CD4-positive, alpha-beta T cell treated with Interferon alpha-2 for 1 hour (primary cell): Measurements from ENCODE around the gene BABAM2.

Experiments
- DNase-seq, 2 donors: peaks; one replicate each; pipeline ENCODE4 v3.0.0-alpha.2; 2020 to 2022

The BABAM2 gene

DNA sequence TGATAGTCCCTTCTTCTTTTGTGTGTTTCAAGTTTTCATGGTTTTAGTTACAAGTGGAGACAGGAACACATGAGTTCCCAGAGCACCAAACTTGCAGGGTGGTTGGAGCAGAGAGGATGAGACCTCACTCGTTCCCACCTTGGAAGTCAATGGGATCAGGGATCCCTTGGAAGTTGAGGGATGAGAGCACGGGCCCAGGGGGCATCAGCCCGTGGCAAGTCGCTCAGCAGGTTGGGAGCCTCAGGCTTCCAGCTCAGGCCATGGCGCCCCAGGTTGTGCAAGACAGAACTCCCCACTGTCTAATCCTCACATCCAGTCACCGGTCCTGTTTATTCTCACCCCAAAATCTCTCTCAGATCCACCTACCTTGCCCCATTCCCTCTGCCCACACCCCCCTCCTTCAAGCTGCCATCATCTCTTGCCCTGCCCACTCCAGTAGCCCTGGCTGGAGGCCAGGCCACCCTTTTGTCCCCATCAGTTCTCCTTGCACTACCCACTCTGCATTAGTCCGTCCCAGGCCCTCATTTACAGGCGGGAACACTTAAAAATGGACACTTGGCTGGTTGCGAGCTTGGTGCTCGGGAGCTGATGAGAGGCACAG, 464.5 kb downstream of the BABAM2 start:
- DNase-seq = no peak

DNA sequence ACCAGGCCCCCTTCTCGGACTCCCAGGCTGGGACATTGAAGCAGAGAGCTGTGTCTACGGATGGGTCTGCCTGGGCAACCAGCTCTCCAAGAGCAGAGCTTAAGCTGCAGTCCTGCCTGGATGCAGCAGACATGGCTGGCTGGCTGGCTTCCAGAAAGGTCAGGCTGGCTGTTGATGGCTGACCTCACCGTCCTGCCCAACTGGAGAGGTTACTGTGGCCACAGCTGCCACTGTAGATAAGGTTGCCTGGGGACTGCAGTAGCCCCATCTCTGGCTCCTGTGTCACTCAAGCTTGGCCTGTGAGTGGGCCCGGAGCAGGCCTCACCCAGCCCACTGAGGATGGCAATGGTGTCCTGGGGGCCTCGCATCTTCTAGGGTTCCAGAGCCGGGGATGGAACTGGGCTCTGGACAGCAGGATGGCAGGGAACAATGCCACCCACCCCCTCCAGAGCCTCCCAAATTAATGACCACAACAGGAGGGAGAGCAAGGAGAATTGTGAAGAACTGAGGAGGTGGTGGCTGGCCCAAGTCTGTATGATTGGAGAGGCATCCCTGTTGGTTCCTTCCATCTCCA, 465.1 kb downstream of the BABAM2 start:
- no peak for DNase-seq

DNA sequence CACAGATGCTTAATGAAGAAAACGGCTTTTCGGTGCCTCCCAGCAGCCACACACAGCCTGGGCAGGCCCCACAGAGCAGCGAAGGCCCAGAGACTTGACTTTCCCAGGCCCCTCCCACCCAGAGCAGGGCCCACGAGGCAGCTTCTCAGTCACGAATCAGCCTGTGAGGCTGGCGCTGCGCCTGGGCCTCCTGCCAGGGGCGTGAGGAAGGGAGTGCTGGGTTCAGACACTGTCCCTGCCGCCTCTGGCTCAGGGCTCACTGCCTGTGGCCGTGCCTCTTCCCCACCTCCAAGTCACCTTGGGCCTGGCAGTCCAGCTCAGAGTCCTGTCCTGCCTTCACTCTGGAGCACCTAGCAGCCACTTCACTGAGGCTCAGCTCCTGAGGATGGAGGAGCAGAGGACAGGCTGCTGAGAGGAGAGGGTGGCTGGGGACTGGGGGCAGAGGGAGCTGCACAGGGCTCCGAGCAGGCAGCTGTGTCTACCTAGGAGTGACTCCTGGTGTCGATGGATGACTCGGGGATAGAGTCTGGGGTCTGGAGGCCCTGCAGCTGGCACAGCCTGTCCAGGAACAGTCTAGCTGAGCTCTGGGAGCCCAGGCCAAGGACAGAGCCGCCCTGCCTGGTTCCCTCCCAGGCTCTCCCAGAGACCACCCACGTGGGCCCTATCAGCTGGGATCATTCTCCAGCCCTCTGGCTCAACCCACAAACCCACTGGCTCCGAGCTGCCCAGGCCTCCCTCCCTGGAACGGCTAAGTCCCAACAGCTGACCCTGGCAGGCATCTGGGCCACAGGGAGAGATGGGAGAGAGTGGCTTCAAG, 465.8 kb downstream of the BABAM2 start:
- DNase-seq = peak; percentile 40 to 50

DNA sequence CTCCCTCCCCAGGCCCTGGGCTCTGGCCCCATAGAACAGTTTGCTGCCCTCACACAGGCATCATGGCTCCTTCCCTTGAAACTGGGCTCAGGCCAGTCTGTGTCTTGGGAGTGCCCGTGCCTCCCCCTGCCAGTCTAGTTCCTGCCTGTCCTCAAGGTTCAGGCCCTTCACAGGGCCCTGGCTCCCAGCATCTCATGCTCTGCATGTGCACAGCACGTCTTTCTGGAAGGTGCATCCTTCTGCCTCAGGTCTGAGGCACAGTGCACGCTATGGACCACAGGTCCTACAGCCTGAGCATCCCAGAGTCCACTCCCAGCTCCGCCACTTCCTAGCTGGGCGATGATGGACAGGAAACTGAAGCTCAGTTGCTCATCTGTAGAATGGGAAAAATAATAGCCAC, 466.5 kb downstream of the BABAM2 start:
- DNase-seq = no peak

DNA sequence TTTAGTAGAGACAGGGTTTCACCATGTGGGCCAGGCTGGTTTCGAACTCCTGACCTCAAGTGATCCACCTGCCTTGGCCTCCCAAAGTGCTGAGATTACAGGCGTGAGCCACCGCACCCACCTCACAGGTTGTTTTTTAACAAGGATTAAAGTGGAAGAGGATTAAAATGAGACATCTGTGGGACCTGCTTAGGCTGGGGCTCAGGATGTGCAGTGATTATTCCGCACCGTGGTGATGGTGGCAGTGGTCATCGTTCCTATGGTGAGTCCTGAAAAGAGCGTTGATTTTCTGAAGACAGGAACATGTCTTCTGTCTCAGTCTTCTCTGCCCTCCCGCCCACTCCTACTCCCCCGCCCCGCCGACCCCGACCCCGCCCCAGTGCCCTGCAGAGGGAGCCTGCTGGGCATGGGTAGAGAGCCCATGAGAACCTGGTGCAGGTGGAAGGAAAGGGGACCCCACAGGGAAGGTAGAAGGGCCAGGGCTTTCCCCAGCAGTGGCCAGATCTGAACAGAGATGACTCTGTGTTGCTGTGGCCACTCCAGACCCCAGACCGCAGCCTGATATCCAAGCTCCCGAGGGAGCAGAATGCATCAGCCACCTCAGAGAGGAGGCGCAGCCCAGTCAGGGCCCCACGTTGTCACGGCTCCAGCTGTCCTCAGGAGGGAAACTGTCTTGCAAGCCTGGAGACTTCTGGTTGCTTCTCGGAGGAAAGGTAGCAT, 467.6 kb downstream of the BABAM2 start:
- no peak for DNase-seq

DNA sequence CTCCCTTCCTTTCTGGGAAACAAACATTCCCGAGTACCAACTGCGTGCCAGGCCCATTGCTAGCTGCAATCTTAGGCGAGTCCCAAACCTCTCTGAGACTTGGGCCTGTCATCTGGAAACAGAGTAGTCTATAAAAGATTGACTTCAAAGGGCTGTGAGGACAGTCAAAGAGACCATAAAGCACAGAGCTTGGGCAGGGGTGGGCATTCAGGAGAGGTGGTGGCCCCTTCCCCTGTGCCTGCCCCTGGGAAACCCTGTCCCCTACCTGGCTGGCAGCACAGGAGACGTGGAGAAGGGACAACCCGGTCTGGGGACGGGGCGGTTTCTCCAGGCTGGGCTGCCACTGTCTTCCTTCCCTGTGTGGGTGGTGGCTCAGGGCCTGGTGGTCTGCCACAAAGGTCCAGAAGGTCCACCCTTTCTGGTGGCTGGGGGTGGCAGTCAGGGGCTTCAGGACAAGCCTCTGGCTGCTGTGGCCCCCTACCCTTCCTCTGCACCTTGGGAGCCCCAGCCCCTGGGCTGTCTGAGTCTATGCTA, 468.2 kb downstream of the BABAM2 start:
- peak in 1 of 2 donors; percentile 27 for DNase-seq

DNA sequence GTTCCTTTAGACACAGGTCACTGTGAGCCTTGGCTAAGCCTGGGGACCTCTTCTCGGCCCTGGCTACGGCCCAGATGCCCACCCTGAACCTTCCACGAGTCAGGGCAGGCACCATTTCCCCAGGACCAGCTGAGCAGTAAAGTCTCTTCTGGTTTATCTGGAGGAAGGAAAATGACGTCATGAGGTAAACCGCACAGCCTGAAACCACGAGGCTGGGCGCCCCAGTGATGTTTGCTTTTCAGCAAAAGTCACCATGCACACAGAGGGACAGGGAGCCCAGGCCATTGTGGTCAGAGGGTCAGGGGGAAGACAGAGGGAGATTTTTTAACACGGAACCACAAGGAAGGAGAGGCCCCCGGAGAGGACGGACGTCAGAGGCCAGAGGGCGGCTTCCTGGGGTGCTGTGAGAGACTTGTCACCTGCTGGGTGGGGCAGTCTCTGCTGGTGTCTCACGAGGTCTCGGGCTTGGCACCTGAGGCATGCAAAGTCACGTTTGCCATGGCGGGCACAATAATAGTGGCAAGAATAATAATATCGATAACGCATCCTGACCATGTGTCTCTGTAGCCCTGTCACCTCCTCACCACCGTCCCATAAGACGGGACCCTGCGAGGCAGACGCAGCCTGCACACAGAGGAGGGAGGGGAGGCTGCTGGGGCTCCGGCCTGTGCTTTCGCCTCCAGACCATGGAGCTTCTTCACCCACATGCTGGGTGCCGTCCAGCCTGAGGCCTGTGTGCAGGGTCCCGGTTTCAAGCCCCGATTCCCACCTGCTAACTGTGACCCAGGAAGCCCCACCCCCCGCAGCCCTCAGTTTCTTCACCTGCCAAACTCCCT, 468.9 kb downstream of the BABAM2 start:
- DNase-seq = peak; percentile 87 to 90

DNA sequence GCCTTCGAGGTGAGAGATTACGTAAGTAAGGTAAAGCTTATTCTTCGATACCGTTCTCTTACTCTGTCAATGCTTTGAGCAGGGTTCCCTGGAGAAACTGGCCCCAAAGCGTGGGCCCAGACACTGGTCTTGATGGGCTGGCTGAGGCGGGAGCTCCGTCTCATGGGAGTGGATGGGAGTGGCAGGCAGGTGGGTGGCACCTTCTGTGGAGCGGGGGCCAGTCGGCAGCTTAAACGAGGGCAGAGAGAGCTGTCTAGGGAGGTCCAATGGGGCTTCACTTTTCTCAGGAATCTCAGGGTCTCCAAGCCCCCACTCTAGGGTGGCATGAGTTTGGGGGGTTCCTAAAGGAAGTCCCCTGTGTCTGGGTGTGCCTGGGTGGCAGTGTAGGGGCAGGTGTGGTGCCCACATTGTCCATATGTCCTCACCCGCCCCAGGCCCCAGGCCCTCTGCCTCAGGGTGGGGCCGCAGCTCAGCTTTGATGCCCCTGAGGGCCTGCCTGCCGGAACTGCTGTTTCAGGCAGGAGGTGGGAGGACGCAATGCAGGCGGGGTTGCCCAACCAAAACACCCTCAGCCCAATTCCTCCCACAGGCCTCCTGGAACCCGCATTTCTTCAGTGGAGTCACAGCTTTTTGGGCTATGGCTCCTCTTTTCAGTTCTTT, 469.7 kb downstream of the BABAM2 start:
- DNase-seq = peak in 1 of 2 donors; percentile 31

DNA sequence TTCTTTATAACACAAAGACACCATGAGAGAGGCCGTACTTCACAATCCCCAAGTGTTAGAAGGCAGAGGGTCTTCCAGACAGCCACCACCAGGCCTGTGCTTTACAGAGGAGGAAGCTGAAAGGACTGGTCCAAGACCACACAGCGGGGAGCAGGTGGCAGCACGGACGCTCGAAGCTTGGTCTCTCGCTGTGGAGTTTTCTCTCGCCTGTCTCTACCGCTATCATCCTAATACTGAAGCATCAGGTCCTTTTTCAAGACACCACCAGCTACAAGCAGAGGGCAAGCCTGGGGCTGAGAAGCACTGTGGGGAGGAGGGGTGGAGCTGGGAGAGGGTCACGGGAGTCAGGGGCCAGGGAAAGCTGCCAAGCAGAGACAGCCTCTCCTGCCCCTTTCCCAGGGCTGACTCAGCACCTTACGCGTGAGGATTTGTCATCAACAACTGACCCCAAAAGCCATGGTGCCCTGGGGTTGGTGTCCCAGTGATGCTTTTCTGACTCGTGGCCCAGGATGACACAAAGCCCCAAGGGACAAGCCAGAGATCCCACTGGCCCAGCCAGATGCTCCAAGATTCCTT, 470.3 kb downstream of the BABAM2 start:
- DNase-seq = peak in 1 of 2 donors; percentile 57

DNA sequence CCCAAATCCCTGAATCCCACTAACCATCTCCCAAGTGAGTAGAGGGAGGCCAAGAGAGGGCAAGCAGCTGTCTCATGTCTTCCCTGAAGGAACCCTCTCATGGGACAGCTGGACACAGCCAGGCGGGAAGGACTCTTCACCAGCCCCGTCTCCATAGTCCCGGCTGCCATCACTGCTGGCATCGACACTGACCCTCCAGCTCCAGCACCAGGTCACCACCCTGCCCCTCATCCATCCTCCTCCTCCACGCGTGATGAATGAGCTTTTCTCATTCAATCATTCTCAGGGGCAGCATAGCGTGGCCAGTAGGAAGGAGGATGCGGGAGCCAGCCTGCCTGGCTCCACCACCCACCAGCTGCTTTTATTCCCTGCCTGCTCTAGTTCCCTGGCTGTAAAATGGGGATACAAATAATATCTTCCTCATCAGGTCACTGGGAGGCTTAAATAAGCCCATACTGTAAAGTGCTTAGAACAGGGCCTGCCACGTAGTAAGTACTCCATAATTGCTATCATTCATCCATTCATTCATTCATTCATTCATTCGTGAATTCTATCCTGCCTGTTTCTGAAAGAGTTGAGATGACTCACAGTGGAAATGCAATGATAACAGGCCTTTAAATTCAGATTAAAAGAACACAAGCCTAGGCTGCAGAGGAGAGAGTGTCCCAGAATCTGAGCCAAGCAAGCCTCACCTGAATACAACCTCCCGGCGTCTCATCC, 471.6 kb downstream of the BABAM2 start:
- DNase-seq = no peak

DNA sequence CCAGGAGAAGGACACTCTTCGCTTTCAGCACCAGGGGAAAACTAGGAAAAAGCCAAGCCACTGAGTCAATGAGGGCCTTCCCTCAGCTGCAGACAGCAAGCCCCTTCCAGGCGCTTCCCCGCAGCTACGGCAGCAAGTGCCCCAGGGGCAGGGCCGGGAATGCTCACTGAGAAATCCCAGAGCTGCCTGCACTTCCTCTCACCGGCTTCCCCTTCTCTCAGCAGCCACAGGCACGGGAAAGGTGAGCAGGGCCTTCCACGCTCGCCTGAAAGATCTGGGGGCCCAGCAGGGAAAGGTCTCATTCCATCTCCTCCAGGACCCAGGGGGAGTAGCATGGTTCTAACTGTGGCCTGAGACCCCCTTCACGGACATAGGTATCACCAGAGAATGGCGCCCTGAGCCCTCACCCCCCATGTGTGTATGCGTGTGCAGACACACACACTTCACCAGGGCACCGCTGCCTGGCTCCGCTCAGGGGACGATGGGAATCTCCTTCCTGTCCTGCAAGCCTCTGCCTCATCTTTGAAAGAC, 472.5 kb downstream of the BABAM2 start:
- no peak for DNase-seq

DNA sequence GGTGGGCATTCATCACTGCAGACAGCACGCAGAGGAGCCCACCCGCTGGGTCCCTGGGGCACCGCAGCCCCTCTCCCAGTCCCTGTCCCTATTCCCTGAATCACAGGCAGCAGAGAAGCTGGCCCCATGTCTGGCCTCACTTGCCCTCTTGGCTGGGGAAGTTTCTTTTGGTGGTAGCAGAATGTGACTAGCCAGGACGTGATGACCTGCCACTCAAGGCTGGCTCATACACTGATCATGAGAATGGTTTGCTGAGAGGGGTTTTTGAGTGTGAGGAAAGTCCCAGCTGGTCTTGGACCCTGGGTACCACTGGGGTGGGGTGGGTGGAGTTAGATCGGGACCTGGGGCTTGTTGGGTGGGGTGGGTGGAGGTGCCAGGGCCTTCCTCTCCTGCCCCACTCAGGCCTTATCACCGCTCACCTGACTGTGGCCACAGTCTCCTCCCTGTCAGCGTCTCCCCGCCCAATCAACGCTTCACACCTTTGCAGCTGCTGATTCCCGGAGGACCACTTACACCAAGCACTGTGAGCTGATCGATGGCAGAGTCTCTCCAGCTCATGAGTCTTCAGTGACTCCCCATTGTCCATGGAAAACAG, 473.3 kb downstream of the BABAM2 start:
- no peak for DNase-seq

DNA sequence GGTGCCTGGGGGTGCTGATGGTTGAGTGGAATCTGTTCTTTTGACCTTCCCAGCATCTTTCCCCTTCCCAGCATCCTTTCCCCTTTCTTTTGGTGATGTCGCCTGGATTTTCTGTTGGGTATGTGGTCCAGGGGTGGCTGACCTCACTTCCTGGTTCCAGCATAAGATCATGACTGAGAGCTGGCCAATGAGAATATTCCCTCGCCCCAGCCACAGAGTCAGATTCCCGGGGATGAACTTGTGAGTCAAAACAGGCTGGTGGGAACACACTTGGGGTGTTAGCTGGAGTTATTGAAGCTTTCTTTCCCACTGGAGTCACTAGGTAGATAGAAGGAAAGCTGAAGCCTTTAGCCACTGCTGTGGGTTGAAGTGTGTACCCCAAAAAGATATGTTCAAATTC, 474.1 kb downstream of the BABAM2 start:
- no peak for DNase-seq

DNA sequence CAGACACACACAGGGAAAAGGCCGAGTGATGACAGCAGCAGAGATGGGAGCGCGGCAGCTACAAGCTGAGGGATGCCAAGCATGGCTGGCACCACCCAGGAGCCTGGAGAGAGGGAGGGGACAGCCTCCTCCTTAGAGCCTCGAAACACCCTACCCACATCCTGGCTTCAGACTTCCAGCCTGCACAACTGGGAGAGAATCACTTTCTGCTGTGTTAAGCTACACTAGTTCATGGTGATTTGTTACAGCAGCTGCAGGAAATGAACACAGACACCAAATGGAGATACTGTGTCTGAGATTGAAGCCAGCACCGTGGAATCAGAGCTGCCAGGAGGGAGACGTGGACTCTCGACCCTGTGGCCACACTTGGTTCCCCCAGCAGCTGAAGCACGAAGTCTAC, 474.6 kb downstream of the BABAM2 start:
- no peak for DNase-seq

DNA sequence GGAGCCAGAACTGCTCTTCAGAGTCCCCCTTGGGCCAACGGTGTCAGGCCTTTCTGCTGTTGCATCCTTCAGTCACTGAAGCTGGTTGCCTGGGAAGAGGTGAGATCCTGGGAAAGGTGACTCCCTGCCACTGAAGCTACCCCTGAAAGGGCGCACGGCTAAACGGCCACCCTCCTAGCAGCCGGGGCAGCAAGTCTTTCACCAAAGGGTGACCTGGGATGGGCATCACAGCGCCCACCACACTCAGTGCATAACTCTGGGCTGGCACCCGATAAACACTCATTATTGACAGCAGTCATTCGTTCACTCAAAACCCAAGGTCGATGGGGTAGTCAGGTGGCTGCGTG, 475.6 kb downstream of the BABAM2 start:
- DNase-seq = no peak

DNA sequence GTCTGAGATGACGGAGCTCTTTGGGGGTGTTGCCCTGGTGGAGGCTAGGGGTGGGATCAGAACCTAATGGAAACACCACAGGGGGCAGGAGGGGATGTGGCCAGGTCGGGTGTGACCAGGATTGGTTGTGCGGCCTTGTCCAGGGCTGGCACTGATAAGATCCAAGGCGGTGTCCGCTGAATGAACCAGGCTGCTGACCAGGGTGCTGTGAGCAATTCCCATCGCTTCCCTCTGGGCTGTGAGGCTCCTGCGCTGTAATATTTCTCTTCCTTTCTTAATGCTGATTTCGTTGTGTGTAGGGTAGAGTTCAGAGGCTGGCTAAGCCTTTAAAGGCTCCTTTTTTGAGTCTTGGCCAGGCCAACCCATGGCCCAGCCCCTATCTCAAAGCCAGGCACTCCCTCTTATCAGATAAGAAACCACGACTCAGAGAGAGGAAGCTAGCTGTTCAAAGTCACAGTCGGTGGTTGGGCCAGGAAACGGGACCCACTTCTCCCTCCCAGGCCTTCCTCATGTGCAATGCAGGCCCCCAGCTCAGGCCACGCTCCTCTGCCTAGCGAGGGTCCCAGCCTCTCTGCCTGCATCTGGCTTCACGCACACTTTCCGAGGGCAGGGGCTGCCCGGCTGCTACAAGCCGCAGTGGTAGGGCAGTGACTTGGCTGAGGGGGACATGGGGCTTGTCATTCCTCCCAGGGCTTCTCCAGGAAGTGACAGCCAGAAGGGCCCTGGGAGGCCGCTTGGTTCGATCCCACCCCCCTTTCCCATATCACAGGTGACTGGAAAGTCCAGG, 476.2 kb downstream of the BABAM2 start:
- peak; percentile 63 to 84 for DNase-seq

DNA sequence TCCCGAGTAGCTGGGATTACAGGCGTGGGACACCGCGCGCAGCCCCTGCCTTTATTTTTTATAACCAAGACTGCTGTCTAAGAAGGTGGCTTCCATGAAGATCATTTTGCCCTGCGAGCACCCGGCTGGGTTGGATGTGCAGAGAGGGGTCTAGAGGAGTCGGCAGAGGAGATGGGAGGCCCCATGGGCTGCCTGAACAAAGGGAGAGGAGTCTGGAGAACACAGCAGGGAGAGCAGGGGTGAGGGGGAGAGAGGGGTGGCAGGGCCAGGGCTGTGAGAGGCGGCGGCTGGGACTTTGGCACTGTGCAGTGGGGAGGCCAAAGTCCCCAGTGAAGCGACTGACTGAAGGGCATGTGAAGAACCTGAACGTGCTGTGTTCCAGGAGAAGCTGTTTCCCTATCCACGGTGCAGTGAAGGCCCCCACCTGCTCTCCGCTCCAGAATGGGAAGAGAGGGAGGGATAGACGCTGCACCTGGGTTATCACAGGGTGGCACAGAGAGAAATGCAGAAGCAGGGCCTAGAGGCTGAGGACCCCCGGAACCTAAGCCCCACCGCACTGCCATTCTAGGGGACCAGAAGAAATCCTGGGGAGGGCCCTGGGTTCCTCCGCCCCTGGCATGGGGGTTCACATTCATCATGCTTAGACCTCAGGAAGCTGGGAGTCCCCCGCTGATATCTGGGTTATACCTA, 477.3 kb downstream of the BABAM2 start:
- DNase-seq = no peak

DNA sequence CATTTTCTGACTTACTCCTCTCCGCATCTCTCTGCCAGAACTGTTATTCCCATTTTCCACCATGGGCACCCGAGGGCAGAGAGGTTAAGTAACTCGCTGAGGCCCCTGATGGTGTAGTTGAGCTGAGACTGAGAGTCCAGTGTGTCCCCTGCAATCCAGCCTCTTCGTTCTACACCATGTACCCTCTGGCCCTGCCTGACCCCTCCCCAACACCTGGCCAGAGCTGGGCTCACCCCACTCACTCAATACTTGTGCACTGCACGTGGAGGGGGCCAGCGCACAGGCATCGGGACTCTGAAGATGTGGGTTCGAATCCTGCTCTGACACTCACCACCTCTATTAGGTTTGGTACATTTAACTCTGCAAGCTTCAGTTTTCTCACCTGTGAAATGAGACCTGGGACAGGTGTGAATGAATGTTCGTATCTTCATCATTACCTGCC, 477.8 kb downstream of the BABAM2 start:
- DNase-seq = no peak

DNA sequence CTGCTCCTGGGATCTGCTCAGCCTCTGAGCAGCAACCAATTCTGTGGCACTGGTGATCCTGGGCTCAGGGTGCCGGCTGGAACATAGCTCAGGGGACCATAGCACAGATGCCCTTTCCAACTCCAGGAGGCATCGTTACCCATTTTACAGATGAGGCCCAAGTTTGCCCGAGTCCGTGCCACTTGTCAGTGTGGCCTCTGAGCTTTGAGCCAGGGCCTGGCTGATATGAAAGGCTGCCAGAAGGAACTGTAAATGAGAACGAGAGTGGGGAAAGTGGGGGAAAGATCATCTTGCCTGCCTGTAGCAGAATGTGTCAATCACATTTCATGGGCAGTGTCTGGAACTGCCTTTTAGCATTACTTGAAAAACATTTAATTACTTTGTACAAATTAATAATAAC, 478.8 kb downstream of the BABAM2 start:
- DNase-seq = no peak
